IMR-90 (cell line): ENCODE data around the gene LSMEM2. TPM values are rescaled to one million over a fixed set of nuclear protein-coding genes. Genes with fewer than 3 reads are reported as not detected.

Experiments used
- ATAC-seq: fragments of 200-7000 bp; cut with Tn5 transposase; 2 replicates; pipeline ENCODE4 v1.9.1; 2020; ENCODE audit warnings: low read depth, mild to moderate bottlenecking, moderate library complexity
- BruUV-seq: library from RNA; stranded (reverse); fragments of 400-500 nt; replicated peaks from 2 replicates; lab custom pipeline; 2021; lab: Mats Ljungman, UMichigan
- CTCF ChIA-PET: fragments of 300-600 bp; formaldehyde crosslinking; extraction: SDS; loops from one replicate; lab custom pipeline; 2021; ENCODE audit warnings: antibody characterized with exemption; lab: Yijun Ruan, JAX
- POLR2A ChIA-PET: fragments of 300-600 bp; sonication (Branson Sonifier 250); formaldehyde crosslinking; loops from one replicate; lab custom pipeline; 2022; ENCODE audit warnings: antibody characterized with exemption; ENCODE audit not compliant: unreplicated experiment; lab: Charles Lee
- DNase-seq: peaks from one replicate; pipeline ENCODE4 v3.0.0; 2013
- H2AFZ ChIP-seq: replicated peaks from 2 replicates; pipeline ENCODE3; 2013; ENCODE audit warnings: low read length, mild to moderate bottlenecking; ENCODE audit not compliant: poor library complexity
- H2AK5ac ChIP-seq: 2 replicates; pipeline ENCODE4 v1.6.1; 2013; ENCODE audit warnings: low read depth, low read length, inconsistent platforms
- H2AK9ac ChIP-seq: replicated peaks from 2 replicates; pipeline ENCODE3; 2013; ENCODE audit warnings: mild to moderate bottlenecking, low read depth, low read length, moderate library complexity; ENCODE audit not compliant: poor library complexity
- H2BK120ac ChIP-seq: 2 replicates; pipeline ENCODE4 v1.6.1; 2013; ENCODE audit warnings: low read depth, low read length, inconsistent platforms
- H2BK15ac ChIP-seq: 3 replicates; pipeline ENCODE4 v1.6.1; 2013; ENCODE audit warnings: low read depth, low read length, inconsistent platforms
- H2BK20ac ChIP-seq: 2 replicates; pipeline ENCODE4 v1.6.1; 2013; ENCODE audit warnings: low read depth, mild to moderate bottlenecking, inconsistent platforms, low read length, moderate library complexity
- H2BK5ac ChIP-seq: 2 replicates; pipeline ENCODE4 v1.6.1; 2013; ENCODE audit warnings: mild to moderate bottlenecking, low read depth, low read length, inconsistent platforms; ENCODE audit not compliant: poor library complexity, severe bottlenecking
- H3K14ac ChIP-seq: replicated peaks from 2 replicates; pipeline ENCODE4 v1.6.1; 2013; ENCODE audit warnings: low read depth, low read length, inconsistent platforms
- H3K18ac ChIP-seq: 2 replicates; pipeline ENCODE4 v1.6.1; 2013; ENCODE audit warnings: low read depth, low read length, control low read depth
- H3K23ac ChIP-seq: 2 replicates; pipeline ENCODE4 v1.6.1; 2013; ENCODE audit warnings: low read depth, low read length, inconsistent platforms
- H3K27ac ChIP-seq: 2 replicates; pipeline ENCODE4 v1.5.1; 2013; ENCODE audit warnings: mild to moderate bottlenecking, control low read depth, low read length; ENCODE audit not compliant: insufficient read depth
- H3K27me3 ChIP-seq: 2 replicates; pipeline ENCODE4 v1.6.1; 2013; ENCODE audit warnings: low read length; ENCODE audit not compliant: control insufficient read depth, insufficient read depth
- H3K36me3 ChIP-seq: 2 replicates; pipeline ENCODE4 v1.6.1; 2013; ENCODE audit warnings: low read length, mixed read lengths; ENCODE audit not compliant: control insufficient read depth, insufficient read depth
- H3K4ac ChIP-seq: 2 replicates; pipeline ENCODE4 v1.6.1; 2013; ENCODE audit warnings: low read depth, low read length, inconsistent platforms
- H3K4me1 ChIP-seq: 2 replicates; pipeline ENCODE4 v1.6.1; 2013; ENCODE audit warnings: low read length, mixed read lengths; ENCODE audit not compliant: control insufficient read depth, insufficient read depth
- H3K4me2 ChIP-seq: 2 replicates; pipeline ENCODE4 v1.6.1; 2013; ENCODE audit warnings: low read depth, mild to moderate bottlenecking, control low read depth, low read length, moderate library complexity
- H3K4me3 ChIP-seq: 2 replicates; pipeline ENCODE4 v1.5.1; 2013; ENCODE audit warnings: low read depth, mild to moderate bottlenecking, control low read depth, low read length, moderate library complexity; ENCODE audit not compliant: insufficient read depth
- H3K56ac ChIP-seq: 2 replicates; pipeline ENCODE4 v1.6.1; 2013; ENCODE audit warnings: low read length, inconsistent platforms; ENCODE audit not compliant: insufficient read depth; ENCODE audit errors: extremely low read depth
- H3K79me1 ChIP-seq, 2 experiments: 2 replicates each; pipeline ENCODE4 v1.6.1; 2013; ENCODE audit warnings: low read length in 2 of 2, inconsistent platforms in 1 of 2, low read depth in 1 of 2
- H3K9ac ChIP-seq: 2 replicates; pipeline ENCODE4 v1.6.1; 2013; ENCODE audit warnings: low read depth, low read length, control low read depth
- H3K9me1 ChIP-seq: 2 replicates; pipeline ENCODE4 v1.6.1; 2013; ENCODE audit warnings: low read length, inconsistent platforms; ENCODE audit not compliant: insufficient read depth
- H3K9me3 ChIP-seq: 2 replicates; pipeline ENCODE4 v1.6.1; 2013; ENCODE audit warnings: low read length; ENCODE audit not compliant: control insufficient read depth, insufficient read depth
- H4K20me1 ChIP-seq: 2 replicates; pipeline ENCODE4 v1.6.1; 2013; ENCODE audit warnings: low read length, inconsistent platforms; ENCODE audit not compliant: insufficient read depth
- H4K5ac ChIP-seq: 2 replicates; pipeline ENCODE4 v1.6.1; 2013; ENCODE audit warnings: mild to moderate bottlenecking, low read depth, low read length, control low read depth
- H4K8ac ChIP-seq, 2 experiments: 2 replicates each; pipeline ENCODE4 v1.6.1; 2013; ENCODE audit warnings: low read depth in 2 of 2, low read length in 2 of 2, control low read depth in 1 of 2, inconsistent platforms in 1 of 2
- H4K91ac ChIP-seq: 2 replicates; pipeline ENCODE4 v1.6.1; 2013; ENCODE audit warnings: low read depth, low read length, inconsistent platforms; ENCODE audit not compliant: insufficient read depth
- CEBPB ChIP-seq: IDR thresholded peaks from 2 replicates; pipeline ENCODE4 v1.6.1; 2012; ENCODE audit warnings: low read depth, low read length, improper control_type of control experiment
- ELK1 ChIP-seq: fragments of 150-350 bp; IDR thresholded peaks from 2 replicates; pipeline ENCODE4 v1.6.1; 2016; ENCODE audit warnings: low read depth, mild to moderate bottlenecking, low read length, moderate library complexity, borderline replicate concordance
- FOS ChIP-seq: fragments of 150-350 bp; IDR thresholded peaks from 2 replicates; pipeline ENCODE4 v1.6.1; 2016; ENCODE audit warnings: low read depth, low read length
- MAFK ChIP-seq: IDR thresholded peaks from 2 replicates; pipeline ENCODE4 v1.6.1; 2012; ENCODE audit warnings: low read depth, low read length, improper control_type of control experiment
- MAZ ChIP-seq: IDR thresholded peaks from 2 replicates; pipeline ENCODE4 v1.6.1; 2012; ENCODE audit warnings: low read depth, mild to moderate bottlenecking, low read length, improper control_type of control experiment, moderate library complexity, borderline replicate concordance
- MXI1 ChIP-seq: IDR thresholded peaks from 2 replicates; pipeline ENCODE4 v1.6.1; 2012; ENCODE audit warnings: low read depth, mild to moderate bottlenecking, low read length, moderate library complexity, borderline replicate concordance
- POLR2A ChIP-seq: IDR thresholded peaks from 2 replicates; pipeline ENCODE4 v1.6.1; 2012; ENCODE audit warnings: mild to moderate bottlenecking, low read depth, low read length
- RAD21 ChIP-seq: IDR thresholded peaks from 2 replicates; pipeline ENCODE4 v1.6.1; 2012; ENCODE audit warnings: low read length, improper control_type of control experiment
- RFX5 ChIP-seq: IDR thresholded peaks from 2 replicates; pipeline ENCODE4 v1.8.0; 2012; ENCODE audit warnings: low read depth, mild to moderate bottlenecking, low read length, moderate library complexity
- SMC3 ChIP-seq: fragments of 150-350 bp; IDR thresholded peaks from 2 replicates; pipeline ENCODE4 v1.6.1; 2016; ENCODE audit warnings: low read depth, mild to moderate bottlenecking, antibody characterized with exemption, low read length, moderate library complexity
- USF2 ChIP-seq: fragments of 150-350 bp; IDR thresholded peaks from 2 replicates; pipeline ENCODE4 v1.6.1; 2017; ENCODE audit warnings: mild to moderate bottlenecking, antibody characterized with exemption, low read length, low read depth
- WGBS, 2 experiments: methylation state at CpG; one replicate each; pipeline versions ENCODE4 v1.1.5 to v1.1.7; 2013; ENCODE audit warnings: missing lambda C conversion rate in 2 of 2; ENCODE audit not compliant: insufficient read length in 1 of 2; ENCODE audit errors: extremely low coverage in 2 of 2; 5-methylcytosine and 5-hydroxymethylcytosine counted together
- dilution Hi-C: fragments of 300-500 bp; cut with HindIII; formaldehyde crosslinking; loops from one replicate; pipeline ENCODE4 v1.14.3; 2018; ENCODE audit warnings: low sequenced_read_pairs; ENCODE audit not compliant: unreplicated experiment
- in situ Hi-C: fragments of 300-500 bp; cut with MboI; formaldehyde crosslinking; loops from 3 replicates; pipeline ENCODE4 v1.14.3; 2019; ENCODE audit warnings: low sequenced_read_pairs, inconsistent platforms, mixed read lengths
- intact Hi-C: fragments of 100-400 bp; cut with micrococcal nuclease; formaldehyde crosslinking; loops from 2 replicates; pipeline ENCODE4 v1.10.0; 2022
- polyA plus RNA-seq, 3 experiments: library from polyadenylated mRNA; depleted of rRNA; stranded (reverse); fragments of >200 nt; gene quantifications; 2 replicates each; pipeline ENCODE4 v1.2.3, GENCODE V29; 2012; ENCODE audit warnings: low replicate concordance in 1 of 3
- total RNA-seq: library from RNA; depleted of rRNA; stranded (reverse); fragments of >200 nt; gene quantifications from 2 replicates; pipeline ENCODE4 v1.2.3, GENCODE V29; 2012

The LSMEM2 gene
- total and polyA plus RNA-seq, 2 of the 4 experiments (the other 2 are of a cell fraction) = under 0.01 TPM; not detected in 1

GRCh38 chr3:50288387-50289007, 9.6 kb downstream of the LSMEM2 start:
- H3K4me1 ChIP-seq = peaks cover 8% of the 10 kb centered on the region
- intact Hi-C loops (no loop called here), in situ Hi-C loops (no loop called here), dilution Hi-C loops (no loop called here)
- H3K79me1 ChIP-seq = peaks cover 14 to 31% of the 10 kb centered on the region in 2 experiments
- no peak overlapping the region for H4K8ac ChIP-seq
- H2BK20ac ChIP-seq = no peak overlapping the region
- no peak overlapping the region for H4K5ac ChIP-seq
- TF ChIP-seq MAZ (no peak), RAD21 (no peak), CEBPB (no peak), MXI1 (no peak), RFX5 (no peak), POLR2A (no peak), SMC3 (no peak), MAFK (no peak), USF2 (no peak), ELK1 (no peak), FOS (no peak)
- no peaks in the 10 kb centered on the region; the same call in 1 of the 2 replicates for H3K9me1 ChIP-seq
- H2BK120ac ChIP-seq = no peak overlapping the region
- no peak overlapping the region for H2AK9ac ChIP-seq
- H3K14ac ChIP-seq = no peak overlapping the region
- H2BK15ac ChIP-seq = no peak overlapping the region
- DNase-seq (no peak), ATAC-seq (no peak)
- 94% methylated on average over 8 of the region's 23 CpGs; no CpG with 5 or more reads in 1 of the 2 experiments for WGBS, 2 experiments
- H3K36me3 ChIP-seq = peaks cover 34% of the 10 kb centered on the region
- H3K9me3 ChIP-seq = no peaks in the 10 kb centered on the region
- CTCF ChIA-PET = no interaction called here
- H3K4me3 ChIP-seq = no peak overlapping the region
- H2AK5ac ChIP-seq = no peak overlapping the region
- no peak overlapping the region for H3K4ac ChIP-seq
- H3K9ac ChIP-seq = no peak overlapping the region
- H3K27me3 ChIP-seq = no peaks in the 10 kb centered on the region
- H3K23ac ChIP-seq = no peak overlapping the region
- H4K20me1 ChIP-seq = no peaks in the 10 kb centered on the region; the same call in 1 of the 2 replicates
- H3K18ac ChIP-seq = no peak overlapping the region
- no peak overlapping the region for H3K27ac ChIP-seq
- no peak overlapping the region for H3K4me2 ChIP-seq
- no peak overlapping the region for H4K91ac ChIP-seq
- H2AFZ ChIP-seq = no peak overlapping the region
- BruUV-seq = no TSS peak
- no peak overlapping the region for H2BK5ac ChIP-seq
- POLR2A ChIA-PET = no interaction called here
- no peak overlapping the region for H3K56ac ChIP-seq
